GM23338 (cell line): ENCODE results near the gene ZNF445. TPM values are rescaled to one million over a fixed set of nuclear protein-coding genes. Genes with fewer than 3 reads are reported as not detected.

ENCODE experiments used
- ATAC-seq: fragments of 200-7000 bp; cut with Tn5 transposase; 3 replicates; pipeline ENCODE4 v1.9.1; 2020
- DNase-seq: peaks from one replicate; pipeline ENCODE4 v3.0.0-alpha.2; 2015; ENCODE audit warnings: low spot score
- H2AFZ ChIP-seq: fragments of 200-600 bp; sonication (generic); 2 replicates; pipeline ENCODE4 v1.8.0; 2016; ENCODE audit warnings: antibody characterized with exemption, mild to moderate bottlenecking, moderate library complexity
- H3F3A ChIP-seq: fragments of 200-600 bp; sonication (generic); replicated peaks from 2 replicates; pipeline ENCODE4 v1.8.0; 2017; ENCODE audit warnings: antibody characterized with exemption, mixed run types, low read depth
- H3K27ac ChIP-seq: fragments of 200-600 bp; sonication (generic); 2 replicates; pipeline ENCODE4 v1.6.1; 2016; ENCODE audit warnings: low read depth
- H3K27me3 ChIP-seq: fragments of 200-600 bp; sonication (generic); 2 replicates; pipeline ENCODE4 v1.8.0; 2016; ENCODE audit warnings: mild to moderate bottlenecking, mixed run types, moderate library complexity; ENCODE audit not compliant: insufficient read depth
- H3K36me3 ChIP-seq: fragments of 200-600 bp; sonication (generic); 2 replicates; pipeline ENCODE4 v1.8.0; 2016; ENCODE audit warnings: mild to moderate bottlenecking; ENCODE audit not compliant: insufficient read depth
- H3K4me1 ChIP-seq: fragments of 200-600 bp; sonication (generic); 2 replicates; pipeline ENCODE4 v1.8.0; 2016; ENCODE audit warnings: mild to moderate bottlenecking, moderate library complexity; ENCODE audit not compliant: insufficient read depth
- H3K4me2 ChIP-seq: fragments of 200-600 bp; sonication (generic); 2 replicates; pipeline ENCODE4 v1.7.1; 2017; ENCODE audit warnings: mixed run types
- H3K4me3 ChIP-seq: fragments of 200-600 bp; sonication (generic); 2 replicates; pipeline ENCODE4 v1.6.1; 2016; ENCODE audit warnings: mixed run types
- H3K79me2 ChIP-seq: fragments of 200-600 bp; sonication (generic); replicated peaks from 2 replicates; pipeline ENCODE4 v1.8.0; 2017; ENCODE audit warnings: mild to moderate bottlenecking; ENCODE audit not compliant: insufficient read depth
- H3K9me2 ChIP-seq: fragments of 200-600 bp; sonication (generic); 2 replicates; pipeline ENCODE4 v1.8.0; 2017; ENCODE audit not compliant: insufficient read depth
- H4K20me1 ChIP-seq: fragments of 200-600 bp; sonication (generic); replicated peaks from 2 replicates; pipeline ENCODE4 v1.8.0; 2017; ENCODE audit warnings: mild to moderate bottlenecking; ENCODE audit not compliant: insufficient read depth
- H3K27ac Mint-ChIP-seq: 2 replicates; pipeline ENCODE4 v1.8.0; 2020; ENCODE audit warnings: inconsistent platforms, mild to moderate bottlenecking, moderate library complexity, mixed read lengths
- H3K27me3 Mint-ChIP-seq: 3 replicates; pipeline ENCODE4 v1.8.0; 2022; ENCODE audit warnings: low read depth, mild to moderate bottlenecking, moderate library complexity, mixed read lengths, inconsistent platforms; ENCODE audit not compliant: insufficient read depth, poor library complexity
- H3K36me3 Mint-ChIP-seq: 3 replicates; pipeline ENCODE4 v1.8.0; 2021; ENCODE audit warnings: low read depth, mild to moderate bottlenecking, inconsistent platforms, moderate library complexity, mixed read lengths
- H3K4me1 Mint-ChIP-seq: 3 replicates; pipeline ENCODE4 v1.8.0; 2020; ENCODE audit warnings: mild to moderate bottlenecking, inconsistent platforms, mixed read lengths
- H3K4me3 Mint-ChIP-seq: 3 replicates; pipeline ENCODE4 v1.8.0; 2021; ENCODE audit warnings: moderate library complexity, mild to moderate bottlenecking, inconsistent platforms, mixed read lengths
- H3K9me3 Mint-ChIP-seq: 3 replicates; pipeline ENCODE4 v1.8.0; 2020; ENCODE audit warnings: moderate library complexity, mild to moderate bottlenecking, inconsistent platforms, mixed read lengths
- CREB1 ChIP-seq: fragments of 250-450 bp; sonication (Bioruptor Pico); IDR thresholded peaks from 2 replicates; pipeline ENCODE4 v1.5.0; 2020; ENCODE audit warnings: low read depth, mild to moderate bottlenecking, moderate library complexity
- CTCF ChIP-seq, 2 experiments: fragments of 200-600 bp in 1 of 2; sonication (generic) in 1 of 2; conservative IDR thresholded peaks; 2 replicates each; pipeline versions ENCODE4 v1.5.1 to v1.6.1; 2016 to 2017; ENCODE audit warnings: antibody characterized with exemption in 2 of 2, low read depth in 2 of 2, mild to moderate bottlenecking in 2 of 2, moderate library complexity in 1 of 2
- ETS1 ChIP-seq: IDR thresholded peaks from 2 replicates; pipeline ENCODE4 v1.6.1; 2016; ENCODE audit warnings: antibody characterized with exemption
- EZH2 ChIP-seq: fragments of 200-600 bp; sonication (generic); IDR thresholded peaks from one replicate; pipeline ENCODE4 v1.8.0; 2017; ENCODE audit warnings: antibody characterized with exemption, mild to moderate bottlenecking, low read depth; ENCODE audit not compliant: unreplicated experiment
- EZH2phosphoT487 ChIP-seq: fragments of 200-600 bp; sonication (generic); IDR thresholded peaks from one replicate; pipeline ENCODE4 v1.8.1; 2018; ENCODE audit warnings: antibody characterized with exemption; ENCODE audit not compliant: unreplicated experiment
- JUNB ChIP-seq: IDR thresholded peaks from one replicate; pipeline ENCODE4 v1.6.1; 2016; ENCODE audit warnings: antibody characterized with exemption; ENCODE audit not compliant: unreplicated experiment
- NANOG ChIP-seq: IDR thresholded peaks from 2 replicates; pipeline ENCODE4 v1.6.1; 2016; ENCODE audit warnings: antibody characterized with exemption, borderline replicate concordance
- POLR2AphosphoS5 ChIP-seq: IDR thresholded peaks from 2 replicates; pipeline ENCODE4 v1.6.1; 2016; ENCODE audit warnings: antibody characterized with exemption, low read depth
- REST ChIP-seq: IDR thresholded peaks from one replicate; pipeline ENCODE4 v1.6.1; 2018; ENCODE audit warnings: antibody characterized with exemption; ENCODE audit not compliant: unreplicated experiment
- STAT1 ChIP-seq: IDR thresholded peaks from one replicate; pipeline ENCODE4 v1.6.1; 2016; ENCODE audit warnings: antibody characterized with exemption; ENCODE audit not compliant: unreplicated experiment
- ZNF114 ChIP-seq: fragments of 250-450 bp; sonication (Bioruptor Pico); IDR thresholded peaks from 2 replicates; pipeline ENCODE4 v1.5.0; 2020; ENCODE audit warnings: mild to moderate bottlenecking, moderate library complexity
- ZNF331 ChIP-seq: fragments of 250-450 bp; sonication (Bioruptor Pico); IDR thresholded peaks from 2 replicates; pipeline ENCODE4 v1.5.0; 2020; ENCODE audit warnings: low read depth, mild to moderate bottlenecking, moderate library complexity
- ZNF462 ChIP-seq: fragments of 250-450 bp; sonication (Bioruptor Pico); IDR thresholded peaks from 2 replicates; pipeline ENCODE4 v1.5.0; 2020; ENCODE audit warnings: mild to moderate bottlenecking, moderate library complexity
- polyA plus RNA-seq: library from polyadenylated mRNA; unstranded; fragments of >200 nt; fragmentation: Nextera tagmentation; extraction: Ambion mirVana; gene quantifications from 2 replicates; pipeline ENCODE4 v1.2.1, GENCODE V29; 2016
- total RNA-seq: library from RNA; depleted of rRNA; stranded (reverse); fragments of >200 nt; shearing (Covaris generic); gene quantifications from 2 replicates; pipeline ENCODE4 v1.2.3, GENCODE V29; 2014

The ZNF445 gene
- total and polyA plus RNA-seq, 2 experiments from 2014 or later = 2.7 to 16.6 TPM

GRCh38 chr3:44455318-44455717 is 22.2 kb downstream of the ZNF445 start:
- no peak for ATAC-seq

More at GRCh38 chr3:44455318-44455717, 22.2 kb downstream of the ZNF445 start:
- H3K9me3 Mint-ChIP-seq = peaks cover 6% of the 10 kb centered on the region
- DNase-seq = no peak
- H3K36me3 Mint-ChIP-seq = peaks cover 66% of the 10 kb centered on the region
- Histone ChIP-seq H3K4me2 (no peak overlapping the region), H3F3A (no peaks in the 10 kb centered on the region), H3K27ac (no peak overlapping the region), H4K20me1 (peaks cover 6% of the 10 kb centered on the region; the same call in 1 of the 2 replicates), H3K36me3 (peaks cover 10% of the 10 kb centered on the region), H3K4me1 (no peaks in the 10 kb centered on the region), H3K9me2 (no peaks in the 10 kb centered on the region), H2AFZ (no peak overlapping the region), H3K4me3 (no peak overlapping the region), H3K79me2 (no peaks in the 10 kb centered on the region; the same call in 1 of the 2 replicates), H3K27me3 (no peaks in the 10 kb centered on the region)
- no peak for TF ChIP-seq CTCF (conservative IDR thresholded peaks at IDR 0.05; ENCODE audit: low read depth in 2 of 2)
- no peak for TF ChIP-seq JUNB
- TF ChIP-seq EZH2 = no peak
- TF ChIP-seq STAT1 = no peak
- TF ChIP-seq CREB1 (CRISPR knock-in tag) = no peak
- TF ChIP-seq ETS1 = no peak
- TF ChIP-seq REST = no peak
- no peak for TF ChIP-seq POLR2AphosphoS5
- TF ChIP-seq ZNF331 (CRISPR knock-in tag) = no peak
- no peak for TF ChIP-seq NANOG
- no peak for TF ChIP-seq ZNF462
- no peak for TF ChIP-seq ZNF114 (CRISPR knock-in tag)
- TF ChIP-seq EZH2phosphoT487 = no peak
- H3K4me1 Mint-ChIP-seq = no peaks in the 10 kb centered on the region
- H3K27me3 Mint-ChIP-seq = peaks cover 5% of the 10 kb centered on the region
- H3K27ac Mint-ChIP-seq = no peak overlapping the region
- no peak overlapping the region for H3K4me3 Mint-ChIP-seq
